Activated naive CD8-positive, alpha-beta T cell treated with anti-CD3 and anti-CD28 coated beads, Interleukin-2, amount 50 U/mL, for 16 hours (primary cell): ENCODE results near the gene NOS2.
"Not testable (repeated sequence)": the region's sequence is repeated elsewhere in the genome, so short reads cannot be mapped to it uniquely, and the experiment has no call there.

Experiments
- DNase-seq: peaks from one replicate; pipeline ENCODE4 v3.0.0-alpha.2; 2020; ENCODE audit warnings: low read depth, low spot score

Gene NOS2

DNA sequence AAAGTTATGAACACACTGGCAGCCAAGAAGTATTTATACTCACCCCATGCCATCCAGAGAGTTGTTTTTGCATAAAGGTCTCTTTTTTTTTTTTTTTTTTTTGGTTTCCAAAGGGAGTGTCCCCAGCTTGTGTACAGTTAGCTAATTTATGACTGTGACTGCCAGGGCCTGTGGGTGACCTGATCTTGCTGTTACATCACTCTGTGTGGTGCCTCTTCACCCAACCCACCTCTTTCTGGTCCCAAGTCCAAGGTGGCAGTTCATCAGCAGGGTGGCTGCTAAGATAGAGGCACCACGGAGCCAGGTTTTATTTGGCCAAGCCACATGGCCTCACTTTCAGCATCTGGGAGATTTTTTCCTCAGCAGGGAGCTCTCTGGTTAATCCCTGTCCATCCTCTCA lies at the start of gene NOS2:
NOS2 (minus strand) TSS at position 8 of the 400 bp plus-strand sequence. CDS start 1,720 bp downstream, outside the sequence.
- DNase-seq, result no peak

- no peak for DNase-seq
These were observed 49.3 kb upstream of the NOS2 start for GRCh38 chr17:27849474-27850185.

DNA sequence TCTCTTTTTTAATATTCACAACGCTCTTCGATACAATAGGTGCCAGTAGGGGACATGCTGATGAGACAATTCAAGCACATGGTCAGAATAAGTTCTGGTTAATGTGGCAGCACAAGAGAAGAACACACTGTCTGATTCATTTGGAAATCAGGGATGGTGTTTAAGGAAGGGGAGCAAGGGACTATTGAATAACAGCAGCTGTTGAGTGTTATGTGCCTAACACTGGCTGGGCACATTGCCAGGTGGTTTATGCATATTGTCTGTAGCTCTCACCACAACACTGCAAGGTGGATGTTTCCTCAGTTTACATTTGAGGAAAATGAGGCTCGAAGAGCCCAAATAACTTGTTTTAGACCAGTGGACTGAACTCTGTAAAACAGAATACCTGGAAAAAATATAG lies 48.6 kb upstream of the NOS2 start:
- DNase-seq, result no peak

GRCh38 chr17:27846808-27847307 lies 46.5 kb upstream of the NOS2 start:
- DNase-seq, result not testable (repeated sequence)

GRCh38 chr17:27846042-27846655 lies 45.8 kb upstream of the NOS2 start:
- DNase-seq, result no peak

GRCh38 chr17:27845264-27846041 lies 45.1 kb upstream of the NOS2 start:
- no peak for DNase-seq

DNA sequence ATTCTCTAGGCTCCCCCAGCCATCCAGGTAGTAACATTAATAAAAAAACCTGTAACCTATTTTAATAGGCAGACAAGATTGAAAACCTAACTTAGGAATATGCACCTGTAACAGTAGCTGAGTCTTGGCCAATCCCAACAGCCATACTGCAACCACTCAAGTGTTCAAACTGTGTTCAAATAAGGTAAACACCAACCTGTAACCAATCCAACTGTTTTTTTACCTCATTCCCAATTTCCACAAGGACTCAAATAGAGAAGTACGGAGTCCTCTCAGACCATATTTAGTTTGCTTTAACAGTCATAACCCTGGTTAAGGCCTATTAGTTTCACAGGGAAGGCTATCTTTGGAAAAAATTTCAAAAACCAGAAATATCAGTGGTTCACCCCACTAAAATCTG lies 40.4 kb upstream of the NOS2 start:
- no peak for DNase-seq

GRCh38 chr17:27840406-27840678 lies 40.0 kb upstream of the NOS2 start:
- not testable (repeated sequence) for DNase-seq

DNA sequence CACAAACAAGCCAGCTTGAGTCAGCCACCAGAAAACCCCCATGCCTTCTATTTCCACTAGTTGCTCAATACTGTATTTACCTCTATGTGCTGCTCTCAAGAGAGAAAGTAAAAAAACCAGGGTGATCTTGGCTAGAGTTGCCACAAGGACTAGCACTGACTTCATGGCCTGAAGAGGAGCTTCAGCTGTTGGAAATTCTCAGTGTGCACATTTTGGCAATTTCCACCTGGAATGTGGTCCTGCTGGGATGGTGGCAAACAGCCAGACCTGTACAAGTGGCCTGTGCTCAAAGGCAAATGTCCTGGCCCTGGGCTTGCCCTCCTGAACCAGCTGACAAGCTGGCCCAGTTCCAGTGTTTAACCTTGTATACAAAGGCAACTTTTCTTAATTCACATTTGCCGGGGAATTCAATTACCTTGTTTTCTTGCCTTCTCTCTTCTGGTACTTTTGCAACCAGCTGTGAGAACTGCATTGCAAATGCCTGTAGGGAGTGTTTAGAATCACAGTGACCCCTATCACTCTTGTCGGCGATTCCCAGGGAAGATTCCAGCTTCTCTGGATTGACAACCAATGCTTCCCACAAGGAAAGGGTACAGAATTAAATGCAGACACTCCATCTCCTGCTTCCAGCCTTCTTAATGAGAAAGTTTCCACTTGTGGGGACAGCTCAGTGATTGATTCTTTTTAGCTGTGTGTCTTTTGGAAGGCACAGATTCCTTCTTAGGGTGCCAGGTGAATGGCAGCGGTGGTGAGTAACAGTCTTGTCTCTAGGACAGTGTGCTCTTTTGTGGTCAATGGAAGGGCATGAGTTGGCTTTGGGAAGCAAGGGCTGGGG lies 39.5 kb upstream of the NOS2 start:
- not testable (repeated sequence) for DNase-seq

DNA sequence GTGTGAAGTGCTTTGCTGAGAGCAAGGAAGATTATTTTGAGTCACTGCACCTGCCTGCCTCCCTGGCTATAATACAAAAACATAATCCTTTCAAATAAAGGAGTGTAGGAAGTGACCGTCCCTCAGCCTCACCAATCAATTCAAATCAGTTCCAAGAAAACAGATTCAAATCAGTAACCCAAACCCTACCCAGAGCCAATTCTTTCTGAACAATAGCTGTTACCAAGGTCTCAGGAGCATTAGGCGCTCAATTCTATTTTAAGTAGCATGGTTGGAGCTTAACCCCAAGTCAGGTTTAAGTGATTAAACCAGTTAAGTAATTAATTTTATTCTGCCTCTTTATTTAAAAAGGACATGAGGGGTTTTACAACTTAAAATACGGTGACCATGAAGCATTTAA lies 38.3 kb upstream of the NOS2 start:
- not testable (repeated sequence) for DNase-seq

DNA sequence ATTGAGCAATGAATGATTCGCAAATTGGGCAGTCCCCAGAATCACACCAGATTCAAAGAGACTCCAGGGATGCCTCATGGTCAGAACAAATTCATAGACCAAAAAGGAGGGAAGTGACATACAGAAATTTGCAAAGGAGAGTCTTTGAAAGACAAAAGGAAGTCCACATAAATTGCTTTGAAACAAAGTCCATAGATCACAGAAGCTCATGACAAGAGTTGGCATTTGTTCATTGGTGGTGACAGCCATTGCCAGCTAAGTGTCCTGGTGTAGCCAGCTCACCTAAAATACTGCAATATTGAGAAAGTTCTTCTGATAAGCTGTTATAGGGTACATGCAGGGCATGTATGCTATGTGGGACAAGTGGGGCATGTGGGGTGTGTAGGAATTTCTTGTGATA lies 37.4 kb upstream of the NOS2 start:
- DNase-seq, result not testable (repeated sequence)

- no peak for DNase-seq
These were observed 36.3 kb upstream of the NOS2 start for GRCh38 chr17:27836651-27837050.

- no peak for DNase-seq
These were observed 34.2 kb upstream of the NOS2 start for GRCh38 chr17:27834571-27834970.

- no peak for DNase-seq
These were observed 32.5 kb upstream of the NOS2 start for GRCh38 chr17:27832831-27833230.

GRCh38 chr17:27829888-27830287 lies 29.6 kb upstream of the NOS2 start:
- not testable (repeated sequence) for DNase-seq

GRCh38 chr17:27829143-27829711 lies 28.9 kb upstream of the NOS2 start:
- DNase-seq, result not testable (repeated sequence)

DNA sequence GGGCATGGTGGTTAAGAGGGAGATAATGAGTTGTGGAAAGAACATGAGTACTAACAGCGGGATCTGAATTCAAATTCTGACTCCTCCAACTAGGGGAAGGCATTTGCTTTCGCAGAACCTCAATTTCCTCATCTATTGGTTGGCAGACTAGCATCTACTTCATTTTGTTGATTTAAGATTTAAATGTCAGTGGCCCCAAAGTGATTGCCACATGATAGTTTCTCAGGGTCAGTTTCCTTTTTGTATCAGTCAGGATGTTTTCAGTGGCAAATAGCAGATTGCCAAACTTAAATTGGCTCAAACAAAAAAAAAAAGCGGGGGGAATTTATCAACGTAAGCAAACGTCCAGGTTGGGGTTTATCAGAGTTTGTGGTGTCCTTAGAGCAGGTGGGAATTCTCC lies 25.1 kb upstream of the NOS2 start:
- DNase-seq, result no peak

- no peak for DNase-seq
These were observed 24.4 kb upstream of the NOS2 start for GRCh38 chr17:27824745-27825144.

GRCh38 chr17:27824176-27824715 lies 23.9 kb upstream of the NOS2 start:
- DNase-seq, result no peak

- DNase-seq, result not testable (repeated sequence)
These were observed 21.8 kb upstream of the NOS2 start for GRCh38 chr17:27822108-27822507.

- no peak for DNase-seq
These were observed 21.0 kb upstream of the NOS2 start for GRCh38 chr17:27821318-27821717.
